Measurements from ENCODE around the gene PABPN1L. TPM values are rescaled to one million over a fixed set of nuclear protein-coding genes. Genes with fewer than 3 reads are reported as not detected.

The PABPN1L gene
- total and polyA plus RNA-seq, 2 of the 4 experiments (the other 2 are of a cell fraction): not detected

DNA sequence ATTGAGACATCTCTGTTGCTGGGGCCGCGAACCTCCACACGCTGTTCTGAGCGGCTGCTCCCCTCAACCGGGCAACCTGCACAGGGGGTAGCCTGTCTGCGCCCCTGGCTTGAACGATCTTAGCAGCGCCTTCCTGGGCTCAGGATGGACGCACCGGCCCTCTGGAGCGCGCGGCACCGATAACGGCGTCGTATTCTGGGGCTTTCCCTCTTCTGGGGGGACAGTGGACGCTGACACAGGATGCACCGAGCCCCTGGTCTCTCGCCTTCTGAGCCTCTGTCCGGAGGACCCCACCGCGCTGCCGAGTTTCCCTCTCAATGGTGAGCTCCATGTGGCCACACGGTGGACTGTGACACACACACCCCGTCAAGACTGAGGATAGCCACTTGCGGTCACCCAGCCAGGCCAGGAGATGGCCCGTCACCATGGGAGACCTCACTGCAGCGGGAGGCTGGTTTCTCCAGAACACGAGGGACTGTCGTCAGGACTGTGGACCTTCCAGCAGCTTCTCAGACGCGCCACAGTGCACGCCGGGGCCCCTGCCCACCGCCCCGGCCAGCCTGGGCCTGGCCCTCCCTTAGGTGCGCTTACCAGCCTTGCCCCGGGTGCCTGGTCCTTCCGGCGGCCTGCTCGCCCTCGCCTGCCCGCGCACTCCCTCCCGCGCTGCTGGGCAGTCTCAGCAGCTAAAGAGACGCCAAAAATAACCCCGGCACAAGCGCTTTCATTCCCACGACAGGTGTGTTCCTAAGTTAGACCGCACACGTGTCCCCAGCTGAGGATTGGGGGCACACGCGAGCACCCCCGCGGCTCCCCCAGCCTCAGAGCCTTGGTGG is 30.0 kb upstream of the PABPN1L start:
- POLR2A ChIA-PET (ENCODE audit: unreplicated experiment): no interaction called here
- Histone ChIP-seq H3K4me1 (ENCODE audit: control insufficient read depth, insufficient read depth, low read length) (no peaks in the 10 kb centered on the region), H3K18ac (ENCODE audit: low read depth, low read length) (no peak overlapping the region), H3K27me3 (ENCODE audit: control insufficient read depth, insufficient read depth, low read length) (peaks cover 19% of the 10 kb centered on the region; the same call in 1 of the 2 replicates), H3K36me3 (ENCODE audit: control insufficient read depth, insufficient read depth, low read length) (no peaks in the 10 kb centered on the region), H2AK5ac (ENCODE audit: low read depth, low read length) (no peak overlapping the region), H2BK120ac (ENCODE audit: low read depth, low read length) (no peak overlapping the region), H3K9me3 (ENCODE audit: control insufficient read depth, insufficient read depth, low read length) (no peaks in the 10 kb centered on the region), H4K91ac (ENCODE audit: insufficient read depth, low read depth, low read length) (no peak overlapping the region), H3K14ac (replicated peaks; ENCODE audit: low read depth, low read length) (no peak overlapping the region), H3K4me2 (ENCODE audit: low read depth, low read length) (no peak overlapping the region), H3K79me1 (ENCODE audit: low read depth in 1 of 2, low read length in 2 of 2) (no peaks in the 10 kb centered on the region), H3K27ac (ENCODE audit: insufficient read depth, low read length) (no peak overlapping the region), H3K56ac (ENCODE audit: extremely low read depth, insufficient read depth, low read length) (no peak overlapping the region), H2AK9ac (replicated peaks; ENCODE audit: low read depth, low read length, poor library complexity) (no peak overlapping the region), H3K9me1 (ENCODE audit: insufficient read depth, low read length) (no peaks in the 10 kb centered on the region), H2BK20ac (ENCODE audit: low read depth, low read length) (no peak overlapping the region), H3K9ac (ENCODE audit: low read depth, low read length) (no peak overlapping the region), H3K23ac (ENCODE audit: low read depth, low read length) (no peak overlapping the region), H2BK15ac (ENCODE audit: low read depth, low read length) (no peak overlapping the region), H4K20me1 (ENCODE audit: insufficient read depth, low read length) (no peaks in the 10 kb centered on the region), H4K8ac (ENCODE audit: low read depth in 2 of 2, low read length in 2 of 2) (no peak overlapping the region), H2BK5ac (ENCODE audit: low read depth, low read length, poor library complexity, severe bottlenecking) (no peak overlapping the region), H3K4ac (ENCODE audit: low read depth, low read length) (no peak overlapping the region), H2AFZ (replicated peaks; ENCODE audit: low read length, poor library complexity) (no peak overlapping the region), H3K4me3 (ENCODE audit: insufficient read depth, low read depth, low read length) (no peak overlapping the region), H4K5ac (ENCODE audit: low read depth, low read length) (no peak overlapping the region)
- intact Hi-C loops (cut with micrococcal nuclease) (no loop called here), in situ Hi-C loops (cut with MboI; ENCODE audit: low sequenced_read_pairs) (no loop called here), dilution Hi-C loops (cut with HindIII; ENCODE audit: low sequenced_read_pairs, unreplicated experiment) (no loop called here)
- CTCF ChIA-PET: no interaction called here
- ATAC-seq (ENCODE audit: low read depth) (no peak), DNase-seq (no peak)
- no TSS peak for BruUV-seq (replicated peaks)
- no peak for TF ChIP-seq NFE2L2 (IDR thresholded peaks at IDR 0.05; ENCODE audit: low read depth, low read length)
- no peak for TF ChIP-seq RFX5 (IDR thresholded peaks at IDR 0.05; ENCODE audit: low read depth, low read length)
- no peak for TF ChIP-seq POLR2A (IDR thresholded peaks at IDR 0.05; ENCODE audit: low read depth, low read length)
- no peak for TF ChIP-seq MAZ (IDR thresholded peaks at IDR 0.05; ENCODE audit: borderline replicate concordance, low read depth, low read length)
- TF ChIP-seq, protein P1, sequence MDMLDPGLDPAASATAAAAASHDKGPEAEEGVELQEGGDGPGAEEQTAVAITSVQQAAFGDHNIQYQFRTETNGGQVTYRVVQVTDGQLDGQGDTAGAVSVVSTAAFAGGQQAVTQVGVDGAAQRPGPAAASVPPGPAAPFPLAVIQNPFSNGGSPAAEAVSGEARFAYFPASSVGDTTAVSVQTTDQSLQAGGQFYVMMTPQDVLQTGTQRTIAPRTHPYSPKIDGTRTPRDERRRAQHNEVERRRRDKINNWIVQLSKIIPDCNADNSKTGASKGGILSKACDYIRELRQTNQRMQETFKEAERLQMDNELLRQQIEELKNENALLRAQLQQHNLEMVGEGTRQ (IDR thresholded peaks at IDR 0.05; ENCODE audit: low read depth, low read length): no peak
- WGBS, 2 experiments (ENCODE audit: extremely low coverage in 2 of 2, insufficient read length in 1 of 2): 84% methylated on average over 47 of the region's 57 CpGs; no CpG with 5 or more reads in 1 of the 2 experiments

Data from IMR-90 (cell line).